HG02798 (cell line): ENCODE results near the gene ERRFI1.

Experiments
- ATAC-seq: cut with Tn5 transposase; IDR thresholded peaks from one replicate; pipeline ENCODE4 v1.9.1; 2021; ENCODE audit warnings: mild to moderate bottlenecking; ENCODE audit not compliant: unreplicated experiment, poor library complexity

Gene ERRFI1

GRCh38 chr1:8047112-8047511 is 21.0 kb upstream of the ERRFI1 start:
- ATAC-seq, result no peak

- no peak for ATAC-seq
Measured at GRCh38 chr1:8046391-8046790, 20.3 kb upstream of the ERRFI1 start.

GRCh38 chr1:8043621-8044020 is 17.5 kb upstream of the ERRFI1 start:
- no peak for ATAC-seq

GRCh38 chr1:8042134-8042533 is 16.0 kb upstream of the ERRFI1 start:
- no peak for ATAC-seq

GRCh38 chr1:8040586-8040985 is 14.5 kb upstream of the ERRFI1 start:
- ATAC-seq, result no peak

- ATAC-seq, result no peak
Measured at GRCh38 chr1:8039071-8039470, 13.0 kb upstream of the ERRFI1 start.

GRCh38 chr1:8035289-8035688 is 9.2 kb upstream of the ERRFI1 start:
- no peak for ATAC-seq

- no peak for ATAC-seq
Measured at GRCh38 chr1:8033322-8033721, 7.2 kb upstream of the ERRFI1 start.

GRCh38 chr1:8032366-8032910 is 6.3 kb upstream of the ERRFI1 start:
- ATAC-seq, result no peak

- ATAC-seq, result no peak
Measured at GRCh38 chr1:8031176-8031785, 5.2 kb upstream of the ERRFI1 start.

- no peak for ATAC-seq
Measured at GRCh38 chr1:8028571-8028910, 2.4 kb upstream of the ERRFI1 start.

- ATAC-seq, result no peak
Measured at GRCh38 chr1:8027748-8028570, 1.9 kb upstream of the ERRFI1 start.

GRCh38 chr1:8026976-8027747 is 1.1 kb upstream of the ERRFI1 start:
- no peak for ATAC-seq

- no peak for ATAC-seq
Measured at GRCh38 chr1:8025671-8026144, 401 bp downstream of the ERRFI1 start.

GRCh38 chr1:8025061-8025670 is 943 bp downstream of the ERRFI1 start:
- ATAC-seq, result no peak

- no peak for ATAC-seq
Measured at GRCh38 chr1:8024329-8024728, 1.8 kb downstream of the ERRFI1 start.

GRCh38 chr1:8023995-8024313 is 2.2 kb downstream of the ERRFI1 start:
- ATAC-seq, result no peak

GRCh38 chr1:8023287-8023994 is 2.7 kb downstream of the ERRFI1 start:
- no peak for ATAC-seq

GRCh38 chr1:8022395-8023286 is 3.5 kb downstream of the ERRFI1 start:
- ATAC-seq, result no peak
